Kidney capillary endothelial cell (primary cell): ENCODE results near the gene ZNF385A.
"Not testable (repeated sequence)": the region's sequence is repeated elsewhere in the genome, so short reads cannot be mapped to it uniquely, and the experiment has no call there.

Experiments used
- DNase-seq: peaks from one replicate; pipeline ENCODE4 v3.0.0-alpha.2; 2018; ENCODE audit warnings: low spot score

ZNF385A gene

GRCh38 chr12:54355104-54355815 is 29.3 kb downstream of the ZNF385A start:
- no peak for DNase-seq

GRCh38 chr12:54354271-54354670 is 30.3 kb downstream of the ZNF385A start:
- DNase-seq, result not testable (repeated sequence)

DNA sequence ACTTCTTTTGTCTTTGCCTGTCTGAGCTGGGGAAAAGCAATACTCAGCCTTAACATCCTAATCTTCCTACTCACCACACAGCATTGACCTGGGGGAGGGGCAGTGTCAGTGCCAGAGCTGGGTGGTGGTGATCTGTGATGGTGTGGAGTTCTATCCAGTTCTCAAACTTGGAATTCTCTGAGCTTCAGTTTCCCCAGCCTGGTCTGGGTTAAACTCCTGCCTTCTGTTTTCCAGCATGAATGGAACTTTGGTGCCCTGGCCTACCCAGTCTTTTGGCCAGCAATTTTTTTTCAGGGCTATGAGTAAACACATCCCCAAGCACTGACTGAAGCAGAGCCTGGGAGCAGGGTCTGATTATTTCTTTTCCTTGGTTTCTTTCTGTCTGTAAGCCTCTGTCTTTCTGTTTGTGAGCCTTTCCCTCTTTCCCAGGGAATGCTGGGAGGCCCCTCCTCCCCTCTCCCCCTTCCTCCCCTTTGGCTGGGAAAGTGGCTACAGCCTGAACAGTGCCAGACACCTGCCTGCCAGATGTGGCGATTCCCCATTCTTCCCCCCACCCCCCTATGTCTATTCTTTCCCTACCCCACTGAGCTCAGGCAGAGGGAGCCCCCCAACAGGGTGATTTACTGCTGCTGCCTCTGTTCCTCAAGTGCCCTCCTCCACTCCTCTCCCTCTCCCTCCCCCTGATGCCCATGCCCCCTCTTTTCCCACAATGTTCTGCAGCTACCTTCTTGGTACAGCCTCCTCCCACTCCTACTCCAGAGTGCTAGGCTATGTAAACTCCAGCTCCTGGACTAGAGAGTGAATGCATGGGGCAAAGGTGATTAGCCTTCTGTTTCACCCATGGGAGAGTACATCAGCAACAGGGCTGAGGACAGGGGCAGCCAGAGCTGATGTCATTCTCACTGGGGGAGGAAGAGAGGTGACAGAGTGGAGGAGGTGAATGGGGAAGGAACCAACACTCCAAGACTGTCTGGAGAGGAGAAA is 31.4 kb downstream of the ZNF385A start:
- DNase-seq, result no peak

DNA sequence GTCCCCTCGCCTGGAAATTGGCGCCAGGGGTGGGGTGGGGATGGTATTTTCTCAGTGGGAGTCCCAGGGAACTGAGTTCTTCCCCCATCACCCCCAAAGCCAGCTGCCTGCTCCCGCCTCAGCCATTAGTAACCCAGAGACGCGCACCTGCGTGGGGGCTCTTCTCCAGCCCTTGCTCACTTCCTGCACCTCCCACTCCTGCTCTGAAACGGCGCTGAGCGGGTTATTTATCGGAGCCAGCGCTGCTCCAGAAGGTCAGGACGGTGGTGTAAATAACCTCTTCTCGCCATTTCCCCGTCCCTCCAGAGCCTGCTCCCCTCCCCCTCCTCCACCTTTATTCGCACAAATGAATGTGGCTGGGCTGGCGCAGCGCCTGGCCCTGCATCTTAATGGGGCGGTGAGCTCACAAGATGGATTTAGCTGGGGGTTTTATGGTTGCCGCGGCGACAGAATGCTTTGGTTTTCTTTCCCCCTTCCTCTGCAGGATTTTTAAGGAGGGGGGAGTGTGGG is 32.5 kb downstream of the ZNF385A start:
- no peak for DNase-seq

DNA sequence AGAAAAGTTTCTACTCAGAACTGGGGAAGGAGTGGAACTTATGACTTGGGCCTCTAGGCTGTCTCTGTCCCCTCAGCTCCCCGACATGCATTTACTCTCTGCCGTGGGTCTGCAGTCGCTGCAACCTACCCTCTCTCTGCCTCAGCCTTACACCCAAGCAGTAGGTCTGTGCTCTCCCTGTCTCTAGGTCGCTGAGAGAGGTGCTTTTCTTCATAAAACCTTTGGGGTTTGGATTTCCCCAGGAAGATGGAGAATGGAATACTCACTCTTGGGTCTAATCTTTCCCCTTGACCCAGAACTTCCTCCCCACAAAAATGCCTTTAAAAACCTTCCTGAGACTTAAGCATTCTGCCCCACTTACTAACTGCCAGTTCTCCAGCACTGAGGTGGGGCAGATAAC is 33.2 kb downstream of the ZNF385A start:
- DNase-seq, result no peak

- no peak for DNase-seq
These were observed 33.8 kb downstream of the ZNF385A start for GRCh38 chr12:54350743-54351142.

GRCh38 chr12:54349679-54350078 is 34.9 kb downstream of the ZNF385A start:
- DNase-seq, result no peak

GRCh38 chr12:54349036-54349435 is 35.5 kb downstream of the ZNF385A start:
- DNase-seq, result no peak

GRCh38 chr12:54341378-54342300 is 42.9 kb downstream of the ZNF385A start:
- DNase-seq, result no peak

DNA sequence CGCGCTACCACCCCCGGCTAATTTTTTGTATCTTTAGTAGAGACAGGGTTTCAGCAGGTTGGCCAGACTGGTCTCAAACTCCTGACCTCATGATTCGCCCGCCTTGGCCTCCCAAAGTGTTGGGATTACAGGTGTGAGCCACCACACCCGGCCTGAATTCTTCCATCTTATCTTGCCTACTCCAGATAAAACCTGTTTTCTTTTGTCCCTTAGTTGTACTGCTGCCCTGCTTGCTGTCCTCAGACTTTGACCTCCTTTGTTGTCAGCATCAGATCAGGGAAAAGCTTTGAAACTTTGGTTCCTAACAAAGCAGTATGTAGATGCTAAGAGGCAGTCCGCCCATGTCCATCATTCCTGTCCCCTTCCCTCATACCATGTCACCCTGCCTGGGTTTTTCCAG is 43.7 kb downstream of the ZNF385A start:
- DNase-seq, result no peak

- no peak for DNase-seq
These were observed 45.7 kb downstream of the ZNF385A start for GRCh38 chr12:54338698-54339296.

DNA sequence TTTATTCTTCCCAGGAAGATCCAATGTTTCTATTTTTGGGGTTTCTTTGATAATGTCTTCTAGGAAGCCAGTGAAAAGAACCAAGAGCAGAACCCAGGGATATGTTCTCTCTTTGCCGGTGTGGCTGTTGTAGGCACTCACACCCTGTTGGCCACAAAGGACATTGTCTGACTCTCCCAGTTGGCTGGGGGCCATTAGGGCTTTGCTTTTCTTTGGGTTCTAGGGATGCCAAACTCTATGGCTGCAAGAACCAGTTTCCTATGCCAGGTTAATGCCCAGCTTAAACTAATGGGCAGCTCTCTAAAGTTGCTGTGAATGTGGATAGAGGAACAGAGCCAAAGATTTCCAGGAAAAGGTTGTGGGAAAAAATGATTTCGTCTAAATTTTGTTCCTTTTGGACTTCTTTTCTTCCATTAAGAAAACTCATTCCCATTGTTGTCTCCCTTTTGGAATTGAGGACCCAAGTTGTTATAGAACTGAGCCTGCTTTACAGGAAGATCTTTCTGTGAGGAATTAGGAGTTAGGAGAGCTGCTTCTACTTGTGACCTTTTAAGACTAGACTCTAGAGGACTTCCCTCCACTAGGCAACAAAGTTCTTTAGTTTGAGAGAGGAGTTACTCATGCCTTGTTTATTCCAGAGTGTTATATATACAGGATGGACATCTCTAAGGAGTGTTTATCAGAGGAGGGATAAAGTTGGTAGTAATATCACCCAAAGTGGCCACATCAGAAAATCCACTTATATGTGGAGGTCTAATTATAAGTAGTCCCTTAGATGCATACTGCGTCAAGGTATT is 46.5 kb downstream of the ZNF385A start:
- DNase-seq, result no peak

GRCh38 chr12:54337280-54337842 is 47.2 kb downstream of the ZNF385A start:
- no peak for DNase-seq

DNA sequence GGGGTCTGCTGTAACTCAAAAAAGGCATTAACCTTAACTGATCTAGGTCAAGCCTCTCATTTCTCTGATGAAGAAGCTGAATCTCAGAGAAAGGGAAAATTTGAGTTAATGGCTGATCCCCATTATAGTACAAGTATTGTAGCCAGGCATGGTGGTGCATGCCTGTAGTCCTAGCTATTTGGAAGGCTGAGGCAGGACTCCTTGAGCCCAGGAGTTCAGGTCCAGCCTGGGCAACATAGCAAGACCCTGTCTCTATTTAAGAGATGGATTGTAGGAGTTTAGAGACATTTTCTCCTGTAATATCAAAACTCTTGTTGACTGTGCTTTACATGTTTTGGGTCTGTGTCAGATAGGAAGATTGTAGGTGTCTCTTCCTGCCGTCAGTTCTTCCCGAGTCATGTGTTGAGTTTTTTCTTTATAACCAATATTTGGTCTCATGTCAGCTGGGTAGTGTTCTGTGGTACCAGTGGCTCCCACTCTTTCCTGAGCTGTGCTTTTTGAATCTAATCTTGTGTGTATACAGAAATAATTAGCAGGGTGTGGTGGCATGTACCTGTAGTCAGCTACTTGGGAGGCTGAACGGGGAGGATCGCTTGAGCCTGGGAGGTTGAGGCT is 51.0 kb downstream of the ZNF385A start:
- DNase-seq, result no peak

GRCh38 chr12:54331461-54331860 is 53.1 kb downstream of the ZNF385A start:
- no peak for DNase-seq

GRCh38 chr12:54330442-54330841 is 54.1 kb downstream of the ZNF385A start:
- no peak for DNase-seq

DNA sequence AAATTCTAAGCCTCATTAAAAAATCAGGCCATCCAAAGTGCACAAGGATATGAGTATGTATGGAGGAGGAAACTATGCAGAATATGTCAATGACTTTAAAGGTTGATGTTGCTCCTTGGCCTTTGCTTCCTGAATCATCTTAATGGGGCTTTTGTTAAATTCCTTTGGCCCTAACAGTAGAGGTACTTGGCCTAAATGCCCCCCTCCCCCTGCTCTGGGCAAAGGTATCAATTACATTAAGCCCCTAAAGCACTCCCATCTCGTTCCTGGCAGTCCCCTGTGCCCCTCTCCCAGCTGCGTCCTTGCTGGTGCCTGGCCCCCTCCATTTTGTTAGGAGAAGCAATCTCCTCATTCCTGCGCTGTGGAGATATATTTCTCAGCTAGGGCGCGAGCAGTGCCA is 54.8 kb downstream of the ZNF385A start:
- DNase-seq, result peak; percentile 48

DNA sequence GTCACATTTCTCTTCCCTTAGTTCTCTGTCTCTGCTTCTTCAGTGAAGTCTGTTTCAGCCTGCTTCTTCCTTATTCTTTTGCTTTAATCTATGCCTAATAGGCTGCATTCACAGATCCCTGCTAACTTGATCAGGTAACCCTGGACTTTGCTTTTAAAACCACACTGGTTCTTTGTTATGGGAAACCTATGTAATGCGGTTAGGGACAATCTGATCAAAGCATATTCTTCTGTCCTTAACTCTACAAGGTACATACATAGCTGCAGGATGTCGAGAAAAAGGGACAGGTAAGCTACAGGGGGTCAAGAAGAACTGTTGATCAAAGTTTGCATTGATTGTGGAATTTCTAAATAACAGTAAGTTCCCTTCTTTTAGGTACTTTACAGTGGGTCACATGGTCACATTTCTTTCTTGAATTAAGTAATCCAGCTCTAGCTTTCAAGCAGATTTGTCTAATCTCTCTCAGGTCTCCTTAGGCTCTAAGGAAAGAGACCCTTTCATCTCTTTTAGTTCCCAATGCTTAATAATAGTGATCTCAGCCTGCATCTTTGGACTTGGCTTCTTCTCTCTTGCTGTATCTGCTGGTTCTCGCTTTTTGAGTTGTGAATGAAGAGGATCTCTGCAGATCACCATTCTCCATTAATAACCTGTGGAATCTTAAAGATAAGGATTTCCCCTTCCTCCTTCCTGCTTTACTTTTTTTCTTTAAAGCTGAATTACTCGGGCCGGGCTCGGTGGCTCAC is 55.8 kb downstream of the ZNF385A start:
- DNase-seq, result no peak
